Activated naive CD4-positive, alpha-beta T cell treated with anti-CD3 and anti-CD28 coated beads, Interleukin-2, amount 10 ng/mL, durations not matched to agents 5 hours and 36 hours (primary cell): ENCODE results near the gene CXXC1. TPM values are rescaled to one million over a fixed set of nuclear protein-coding genes. Genes with fewer than 3 reads are reported as not detected.

ENCODE experiments used
- total RNA-seq, 2 experiments: library from RNA; stranded (reverse); gene quantifications; one replicate each; pipeline ENCODE4 v1.2.3, GENCODE V29; 2021

CXXC1 gene
- 100 to 1,000 TPM; 114 to 117 TPM for total RNA-seq

DNA sequence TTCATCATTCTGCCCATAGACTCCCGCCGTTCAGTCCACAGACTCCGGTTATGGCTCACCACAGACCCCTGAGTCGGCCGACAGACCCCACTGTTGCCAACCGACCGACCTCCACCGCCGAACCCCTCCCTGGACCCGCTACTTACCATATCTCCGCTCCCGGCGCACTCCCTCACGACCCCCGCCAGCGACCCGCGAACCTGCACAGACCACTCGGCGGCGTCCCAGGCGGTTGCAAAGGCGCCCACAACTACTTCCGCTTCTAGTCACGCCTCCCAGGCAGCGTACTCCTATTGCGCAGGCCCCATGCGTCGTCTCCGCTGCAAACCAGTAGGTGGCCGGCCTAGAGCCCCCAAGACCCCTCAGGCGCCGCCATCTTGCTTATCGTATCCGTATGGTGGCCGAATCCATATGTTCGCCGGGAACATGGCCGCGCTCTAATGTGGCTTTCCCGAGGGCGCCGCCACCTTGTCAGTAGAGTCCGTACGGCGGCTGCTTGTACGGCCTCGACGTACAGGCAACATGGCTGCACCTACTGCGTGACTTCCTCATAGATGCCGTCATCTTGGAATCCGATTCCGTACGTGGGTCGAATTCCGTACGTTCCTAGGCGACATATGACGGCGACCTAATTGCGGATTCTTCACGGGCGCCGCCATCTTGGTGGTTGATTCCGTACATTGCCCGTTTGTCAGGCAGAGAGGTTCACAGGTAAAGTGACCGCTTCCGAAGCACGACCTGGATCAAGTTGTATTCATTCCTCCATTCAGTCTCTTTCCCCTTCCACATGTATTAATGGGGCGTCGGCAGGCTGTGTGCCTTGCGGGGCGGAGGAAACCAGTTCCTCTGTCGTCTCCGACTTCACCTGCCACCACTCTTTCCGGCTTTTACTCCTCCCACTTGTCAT lies at the start of gene CXXC1:
TSS of gene CXXC1 (minus strand) at position 252 of the 907 bp plus-strand sequence. CDS start at position 149, 103 bp downstream.

GRCh38 chr18:50281295-50281971 lies 6.1 kb downstream of the CXXC1 start, which contains the start of gene MBD1:
Gene MBD1 (minus strand): TSS chr18:50281523. CDS start chr18:50279992, 1,531 bp downstream.

GRCh38 chr18:50266248-50266704 lies 21.2 kb downstream of the CXXC1 start, which contains the start of gene CFAP53:
Gene CFAP53 (minus strand): TSS chr18:50266495. CDS start chr18:50266404, 91 bp downstream.

Other genes starting within 250 kb of the CXXC1 start
- not detected for gene MYO5B, start 92.5 kb downstream of the CXXC1 start, total RNA-seq
- under 1 TPM; 0.36 to 0.45 TPM for gene CFAP53, start 21.2 kb downstream of the CXXC1 start, total RNA-seq
- 10 to 100 TPM; 78.2 to 86.8 TPM for gene MBD1, start 6.2 kb downstream of the CXXC1 start, total RNA-seq
- gene SKA1, start 87.4 kb upstream of the CXXC1 start, total RNA-seq = 10 to 100 TPM; 27.2 to 27.6 TPM